ENCODE measurements around the gene NCAN. TPM values are rescaled to one million over a fixed set of nuclear protein-coding genes. Genes with fewer than 3 reads are reported as not detected.

The NCAN gene
- total RNA-seq, 1 experiment from 2014 or later = 0.15 TPM

DNA sequence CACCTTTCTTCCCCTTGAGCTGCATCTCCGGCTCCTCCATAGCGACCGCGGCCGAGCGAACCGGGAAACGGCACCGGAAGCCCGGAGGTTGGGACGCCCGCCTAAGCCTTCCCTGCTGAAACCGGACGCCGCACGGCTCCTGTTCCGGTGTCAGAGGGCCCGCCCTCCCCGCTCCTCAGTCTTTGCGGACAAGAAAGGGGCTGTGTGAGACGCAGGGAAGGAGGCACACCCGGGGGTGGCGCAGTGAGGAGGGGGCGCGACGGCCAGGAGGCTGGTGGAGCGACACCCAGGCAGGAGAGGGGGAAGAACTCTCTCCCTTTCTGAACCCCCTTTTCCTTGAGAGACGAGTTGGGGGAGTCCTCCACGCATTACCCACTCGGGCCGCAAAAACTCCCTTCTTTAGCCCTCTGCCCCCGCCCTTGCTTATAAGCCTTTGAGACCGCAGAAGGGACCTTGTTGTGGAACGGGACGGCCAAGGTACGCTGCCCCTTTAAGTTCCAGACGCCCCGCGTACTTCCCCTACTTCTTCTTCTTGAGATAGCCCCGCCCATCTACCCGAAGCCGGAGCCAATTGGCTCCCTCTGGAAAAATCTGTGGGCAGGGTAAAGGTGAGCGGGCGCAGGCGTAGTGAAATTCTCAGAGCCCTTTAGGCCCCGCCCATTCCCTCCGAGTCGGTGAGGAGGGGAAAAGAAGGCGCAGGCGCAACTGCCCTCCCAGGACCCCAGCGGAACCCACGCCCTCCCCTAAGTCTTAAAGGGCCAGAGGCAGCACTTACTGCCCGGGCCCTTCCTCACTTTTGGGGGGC lies 19.5 kb upstream of the NCAN start, which contains the start of the genes BORCS8 and RFXANK:
Gene BORCS8, minus strand, starts transcription at position 75 of the 805 bp plus-strand sequence. Its CDS starts 35 bp downstream, at position 40.
Gene RFXANK, plus strand, starts transcription at position 181 of the 805 bp plus-strand sequence. CDS start 1,689 bp downstream, outside the sequence.
- Histone ChIP-seq H3K36me3 (ENCODE audit: low read depth, low read length) (peaks cover 6% of the 10 kb centered on the region; the same call in 1 of the 2 replicates), H3F3A (ENCODE audit: low read length, unreplicated experiment) (no peaks in the 10 kb centered on the region), H3K4me3 (ENCODE audit: low read length) (peak within 1 kb of the TSS; percentile 98), H3K79me2 (ENCODE audit: low read length) (peaks cover 48% of the 10 kb centered on the region), H3K9me3 (ENCODE audit: low read length) (no peaks in the 10 kb centered on the region), H4K20me1 (ENCODE audit: low read length) (no peaks in the 10 kb centered on the region), H3K9ac (ENCODE audit: low read length) (peak within 1 kb of the TSS; percentile 98), H3K4me2 (ENCODE audit: low read length) (peak within 1 kb of the TSS; percentile 99), H3K27me3 (ENCODE audit: low read length) (no peaks in the 10 kb centered on the region), H3K4me1 (ENCODE audit: insufficient read depth, low read length) (peaks cover 3% of the 10 kb centered on the region; the same call in 1 of the 2 replicates), H3K9me2 (replicated peaks; ENCODE audit: low read length) (no peaks in the 10 kb centered on the region), H3K27ac (ENCODE audit: low read length) (peak within 1 kb of the TSS; percentile 88), H2AFZ (ENCODE audit: low read length) (peak within 1 kb of the TSS; percentile 99)
- ChIA-PET CTCF (interaction anchor here (0.6 kb wide), 1 partner anchor 25 kb away, joined by 9 read pairs; no protein-coding TSS in a partner anchor), POLR2A (ENCODE audit: unreplicated experiment) (no interaction called here)
- no peak for TF ChIP-seq EZH2 (IDR thresholded peaks at IDR 0.05; ENCODE audit: low read length, unreplicated experiment)
- DNase-seq (peak; percentile 99), ATAC-seq (peak; percentile 95)
- no TSS peak for BruUV-seq (replicated peaks)
- intact Hi-C loops (cut with micrococcal nuclease) = loop anchor here (1.0 kb wide), 1 partner anchor 11 kb away; the partner anchor contains the start of gene NR2C2AP

DNA sequence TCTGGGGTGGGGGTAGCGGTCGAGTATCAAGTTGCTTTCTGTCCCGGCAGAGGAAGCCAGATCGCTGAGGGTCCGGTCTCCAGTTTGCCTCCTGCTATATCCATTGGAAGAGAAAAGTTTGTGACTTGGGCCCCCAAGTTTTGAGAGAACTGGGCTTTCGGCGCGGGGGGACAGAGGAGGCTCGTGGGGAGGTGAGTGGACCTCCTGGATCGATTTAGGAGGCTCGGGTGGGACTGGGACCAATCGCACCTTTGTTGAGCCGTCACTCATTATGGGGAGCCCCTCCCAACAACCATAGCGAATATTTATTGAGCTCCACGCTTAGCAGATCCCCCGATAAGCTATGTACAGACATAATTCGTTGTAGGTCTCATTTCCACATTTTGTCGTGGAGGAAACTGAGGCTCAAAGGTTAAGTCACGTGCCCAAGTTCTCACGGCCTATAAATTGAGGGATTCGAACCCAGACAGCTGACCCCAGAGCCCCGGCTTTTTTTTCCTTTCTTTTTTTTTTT lies 18.8 kb upstream of the NCAN start:
- no peak for TF ChIP-seq EZH2 (IDR thresholded peaks at IDR 0.05; ENCODE audit: low read length, unreplicated experiment)
- no peak for TF ChIP-seq EZH2phosphoT487 (IDR thresholded peaks at IDR 0.05; ENCODE audit: borderline replicate concordance, low read length)
- TF ChIP-seq, protein P1, sequence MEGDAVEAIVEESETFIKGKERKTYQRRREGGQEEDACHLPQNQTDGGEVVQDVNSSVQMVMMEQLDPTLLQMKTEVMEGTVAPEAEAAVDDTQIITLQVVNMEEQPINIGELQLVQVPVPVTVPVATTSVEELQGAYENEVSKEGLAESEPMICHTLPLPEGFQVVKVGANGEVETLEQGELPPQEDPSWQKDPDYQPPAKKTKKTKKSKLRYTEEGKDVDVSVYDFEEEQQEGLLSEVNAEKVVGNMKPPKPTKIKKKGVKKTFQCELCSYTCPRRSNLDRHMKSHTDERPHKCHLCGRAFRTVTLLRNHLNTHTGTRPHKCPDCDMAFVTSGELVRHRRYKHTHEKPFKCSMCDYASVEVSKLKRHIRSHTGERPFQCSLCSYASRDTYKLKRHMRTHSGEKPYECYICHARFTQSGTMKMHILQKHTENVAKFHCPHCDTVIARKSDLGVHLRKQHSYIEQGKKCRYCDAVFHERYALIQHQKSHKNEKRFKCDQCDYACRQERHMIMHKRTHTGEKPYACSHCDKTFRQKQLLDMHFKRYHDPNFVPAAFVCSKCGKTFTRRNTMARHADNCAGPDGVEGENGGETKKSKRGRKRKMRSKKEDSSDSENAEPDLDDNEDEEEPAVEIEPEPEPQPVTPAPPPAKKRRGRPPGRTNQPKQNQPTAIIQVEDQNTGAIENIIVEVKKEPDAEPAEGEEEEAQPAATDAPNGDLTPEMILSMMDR (conservative IDR thresholded peaks at IDR 0.05; ENCODE audit: low read depth, low read length) = no peak
- H3F3A ChIP-seq (ENCODE audit: low read length, unreplicated experiment) = no peaks in the 10 kb centered on the region
- peak overlapping the region; percentile 98 for H3K9ac ChIP-seq (ENCODE audit: low read length)
- peaks cover 48% of the 10 kb centered on the region for H3K79me2 ChIP-seq (ENCODE audit: low read length)
- peak overlapping the region; percentile 99 for H3K4me2 ChIP-seq (ENCODE audit: low read length)
- peaks cover 6% of the 10 kb centered on the region; the same call in 1 of the 2 replicates for H3K36me3 ChIP-seq (ENCODE audit: low read depth, low read length)
- DNase-seq = no peak
- peak; percentile 4 for ATAC-seq
- intact Hi-C loops (cut with micrococcal nuclease) = loop anchor here (1.0 kb wide), 1 partner anchor 10 kb away; the partner anchor contains the start of gene NR2C2AP
- ChIA-PET POLR2A (ENCODE audit: unreplicated experiment) (no interaction called here), CTCF (interaction anchor here (0.6 kb wide), 1 partner anchor 25 kb away, joined by 9 read pairs; no protein-coding TSS in a partner anchor)
- H3K9me3 ChIP-seq (ENCODE audit: low read length) = no peaks in the 10 kb centered on the region
- H3K4me3 ChIP-seq (ENCODE audit: low read length) = peak overlapping the region; percentile 98
- peak overlapping the region; percentile 96 for H2AFZ ChIP-seq (ENCODE audit: low read length)
- no peaks in the 10 kb centered on the region for H4K20me1 ChIP-seq (ENCODE audit: low read length)
- H3K27ac ChIP-seq (ENCODE audit: low read length) = no peak overlapping the region
- no peaks in the 10 kb centered on the region for H3K27me3 ChIP-seq (ENCODE audit: low read length)
- peaks cover 3% of the 10 kb centered on the region; the same call in 1 of the 2 replicates for H3K4me1 ChIP-seq (ENCODE audit: insufficient read depth, low read length)
- TSS peak; percentile 86 for BruUV-seq (replicated peaks)
- H3K9me2 ChIP-seq (replicated peaks; ENCODE audit: low read length) = no peaks in the 10 kb centered on the region

DNA sequence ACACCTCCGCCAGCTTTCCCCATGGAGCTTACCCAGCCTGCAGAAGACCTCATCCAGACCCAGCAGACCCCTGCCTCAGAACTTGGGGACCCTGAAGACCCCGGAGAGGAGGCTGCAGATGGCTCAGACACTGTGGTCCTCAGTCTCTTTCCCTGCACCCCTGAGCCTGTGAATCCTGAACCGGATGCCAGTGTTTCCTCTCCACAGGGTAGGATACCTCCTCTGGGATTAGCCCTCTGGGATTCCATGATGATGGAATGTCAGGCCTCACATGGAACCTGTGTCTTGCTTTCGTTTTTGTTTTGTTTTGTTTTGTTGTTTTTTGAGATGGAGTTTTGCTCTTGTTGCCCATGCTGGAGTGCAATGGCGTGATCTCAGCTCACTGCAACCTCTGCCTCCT lies 17.8 kb upstream of the NCAN start:
- peak overlapping the region; percentile 98; the same call in 1 of the 2 replicates for H3K4me3 ChIP-seq (ENCODE audit: low read length)
- DNase-seq = no peak
- no peaks in the 10 kb centered on the region for H3K27me3 ChIP-seq (ENCODE audit: low read length)
- H3K79me2 ChIP-seq (ENCODE audit: low read length) = peaks cover 48% of the 10 kb centered on the region
- ChIA-PET CTCF (no interaction called here), POLR2A (ENCODE audit: unreplicated experiment) (no interaction called here)
- peaks cover 10% of the 10 kb centered on the region; the same call in 1 of the 2 replicates for H3K36me3 ChIP-seq (ENCODE audit: low read depth, low read length)
- no peaks in the 10 kb centered on the region for H3F3A ChIP-seq (ENCODE audit: low read length, unreplicated experiment)
- no peak overlapping the region for H2AFZ ChIP-seq (ENCODE audit: low read length)
- no peak overlapping the region for H3K9ac ChIP-seq (ENCODE audit: low read length)
- peak overlapping the region; percentile 99; the same call in 1 of the 2 replicates for H3K4me2 ChIP-seq (ENCODE audit: low read length)
- H4K20me1 ChIP-seq (ENCODE audit: low read length) = no peaks in the 10 kb centered on the region
- no peaks in the 10 kb centered on the region for H3K9me2 ChIP-seq (replicated peaks; ENCODE audit: low read length)
- H3K9me3 ChIP-seq (ENCODE audit: low read length) = no peaks in the 10 kb centered on the region
- TF ChIP-seq EZH2phosphoT487 (IDR thresholded peaks at IDR 0.05; ENCODE audit: borderline replicate concordance, low read length) (no peak), EZH2 (IDR thresholded peaks at IDR 0.05; ENCODE audit: low read length, unreplicated experiment) (no peak)
- TF ChIP-seq, protein P1 (conservative IDR thresholded peaks at IDR 0.05; ENCODE audit: low read depth, low read length) = no peak
- H3K27ac ChIP-seq (ENCODE audit: low read length) = no peak overlapping the region
- peaks cover 3% of the 10 kb centered on the region; the same call in 1 of the 2 replicates for H3K4me1 ChIP-seq (ENCODE audit: insufficient read depth, low read length)
- ATAC-seq = no peak
- no TSS peak for BruUV-seq (replicated peaks)
- intact Hi-C loops (cut with micrococcal nuclease) = no loop called here

All from PC-3 (cell line).